ENCODE data around the gene TEAD1. TPM values are rescaled to one million over a fixed set of nuclear protein-coding genes. Genes with fewer than 3 reads are reported as not detected.

Gene TEAD1
- polyA plus RNA-seq, 1 experiment: 79.2 TPM

GRCh38 chr11:12731841-12732336 is 57.7 kb downstream of the TEAD1 start:
- no peaks in the 10 kb centered on the region for H3K36me3 ChIP-seq (ENCODE audit: control insufficient read depth, insufficient read depth, low read length)
- POLR2A ChIA-PET: no interaction called here
- DNase-seq (ENCODE audit: low read depth): peak; percentile 63
- no peaks in the 10 kb centered on the region for H3K27me3 ChIP-seq (ENCODE audit: control insufficient read depth, insufficient read depth, low read length)
- no peak for TF ChIP-seq CTCF (IDR thresholded peaks at IDR 0.05; ENCODE audit: insufficient read depth, low read depth, low read length)
- no peak overlapping the region for H3K4me3 ChIP-seq (ENCODE audit: low read depth, low read length)
- CTCF ChIA-PET: interaction anchor here (0.7 to 2.1 kb wide), 3 partner anchors 10 to 27 kb away, joined by 3 to 6 read pairs (median 4); no protein-coding TSS in a partner anchor

GRCh38 chr11:12733091-12733490 is 58.9 kb downstream of the TEAD1 start:
- POLR2A ChIA-PET: interaction anchor here (0.5 kb wide), 1 partner anchor 336 kb away, joined by 10 read pairs; no protein-coding TSS in a partner anchor
- Histone ChIP-seq H3K27me3 (ENCODE audit: control insufficient read depth, insufficient read depth, low read length) (no peaks in the 10 kb centered on the region), H3K4me3 (ENCODE audit: low read depth, low read length) (no peak overlapping the region), H3K36me3 (ENCODE audit: control insufficient read depth, insufficient read depth, low read length) (no peaks in the 10 kb centered on the region)
- TF ChIP-seq CTCF (IDR thresholded peaks at IDR 0.05; ENCODE audit: insufficient read depth, low read depth, low read length): no peak
- DNase-seq (ENCODE audit: low read depth): no peak
- CTCF ChIA-PET: interaction anchor here (1.0 to 2.1 kb wide), 2 partner anchors 10 to 444 kb away, joined by 3 to 6 read pairs; no protein-coding TSS in a partner anchor

GRCh38 chr11:12734625-12735024 is 60.4 kb downstream of the TEAD1 start:
- Histone ChIP-seq H3K4me3 (ENCODE audit: low read depth, low read length) (no peak overlapping the region), H3K27me3 (ENCODE audit: control insufficient read depth, insufficient read depth, low read length) (no peaks in the 10 kb centered on the region), H3K36me3 (ENCODE audit: control insufficient read depth, insufficient read depth, low read length) (no peaks in the 10 kb centered on the region)
- TF ChIP-seq CTCF (IDR thresholded peaks at IDR 0.05; ENCODE audit: insufficient read depth, low read depth, low read length): no peak
- POLR2A ChIA-PET: interaction anchor here (0.7 kb wide), 1 partner anchor 71 kb away, joined by 11 read pairs; no protein-coding TSS in a partner anchor
- DNase-seq (ENCODE audit: low read depth): no peak
- CTCF ChIA-PET: interaction anchor here (1.0 kb wide), 1 partner anchor 10 kb away, joined by 3 read pairs; no protein-coding TSS in a partner anchor

GRCh38 chr11:12735262-12735661 is 61.0 kb downstream of the TEAD1 start:
- H3K4me3 ChIP-seq (ENCODE audit: low read depth, low read length): no peak overlapping the region
- CTCF ChIA-PET: interaction anchor here (0.6 to 1.0 kb wide), 2 partner anchors 11 to 328 kb away, joined by 3 read pairs; no protein-coding TSS in a partner anchor
- no peaks in the 10 kb centered on the region for H3K27me3 ChIP-seq (ENCODE audit: control insufficient read depth, insufficient read depth, low read length)
- POLR2A ChIA-PET: interaction anchor here (0.7 kb wide), 1 partner anchor 70 kb away, joined by 11 read pairs; no protein-coding TSS in a partner anchor
- DNase-seq (ENCODE audit: low read depth): no peak
- no peaks in the 10 kb centered on the region for H3K36me3 ChIP-seq (ENCODE audit: control insufficient read depth, insufficient read depth, low read length)
- TF ChIP-seq CTCF (IDR thresholded peaks at IDR 0.05; ENCODE audit: insufficient read depth, low read depth, low read length): no peak

GRCh38 chr11:12737024-12737423 is 62.8 kb downstream of the TEAD1 start:
- Histone ChIP-seq H3K4me3 (ENCODE audit: low read depth, low read length) (no peak overlapping the region), H3K27me3 (ENCODE audit: control insufficient read depth, insufficient read depth, low read length) (no peaks in the 10 kb centered on the region), H3K36me3 (ENCODE audit: control insufficient read depth, insufficient read depth, low read length) (no peaks in the 10 kb centered on the region)
- no peak for TF ChIP-seq CTCF (IDR thresholded peaks at IDR 0.05; ENCODE audit: insufficient read depth, low read depth, low read length)
- no peak for DNase-seq (ENCODE audit: low read depth)
- CTCF ChIA-PET: interaction anchor here (1.0 kb wide), 1 partner anchor 448 kb away, joined by 3 read pairs; no protein-coding TSS in a partner anchor
- POLR2A ChIA-PET: no interaction called here

Data from BJ (cell line).